Smooth muscle cell (in vitro differentiated cells): ENCODE data around the gene RRP1B. TPM values are rescaled to one million over a fixed set of nuclear protein-coding genes. Genes with fewer than 3 reads are reported as not detected.
"Not testable (repeated sequence)": the region's sequence is repeated elsewhere in the genome, so short reads cannot be mapped to it uniquely, and the experiment has no call there.

Experiments used
- DNase-seq: peaks from one replicate; lab custom pipeline; 2025; ENCODE audit not compliant: unreplicated experiment; lab: John Stamatoyannopoulos, UW
- H2AFZ ChIP-seq: fragments of 200-600 bp; sonication (generic); 2 replicates; pipeline ENCODE4 v1.6.0; 2016; ENCODE audit warnings: antibody characterized with exemption, low read depth, mild to moderate bottlenecking
- H3F3A ChIP-seq: fragments of 200-600 bp; sonication (generic); 2 replicates; pipeline ENCODE4 v1.6.0; 2017; ENCODE audit warnings: antibody characterized with exemption, low read depth
- H3K27ac ChIP-seq: fragments of 200-600 bp; sonication (generic); 2 replicates; pipeline ENCODE4 v1.5.1; 2016; ENCODE audit warnings: low read depth, mild to moderate bottlenecking
- H3K27me3 ChIP-seq: fragments of 200-600 bp; sonication (generic); 2 replicates; pipeline ENCODE4 v1.6.1; 2016; ENCODE audit warnings: low read depth, mild to moderate bottlenecking
- H3K36me3 ChIP-seq: fragments of 200-600 bp; sonication (generic); 2 replicates; pipeline ENCODE4 v1.5.1; 2016; ENCODE audit warnings: low read depth
- H3K4me1 ChIP-seq: fragments of 200-600 bp; sonication (generic); 2 replicates; pipeline ENCODE4 v1.5.1; 2016; ENCODE audit warnings: low read depth
- H3K4me2 ChIP-seq: fragments of 200-600 bp; sonication (generic); 2 replicates; pipeline ENCODE4 v1.6.0; 2016; ENCODE audit warnings: mild to moderate bottlenecking
- H3K4me3 ChIP-seq: fragments of 200-600 bp; sonication (generic); 2 replicates; pipeline ENCODE4 v1.5.1; 2016; ENCODE audit warnings: mild to moderate bottlenecking
- H3K79me2 ChIP-seq: fragments of 200-600 bp; sonication (generic); 2 replicates; pipeline ENCODE4 v1.6.0; 2016; ENCODE audit warnings: low read depth, mild to moderate bottlenecking
- H3K9ac ChIP-seq: fragments of 200-600 bp; sonication (generic); 2 replicates; pipeline ENCODE4 v1.6.0; 2016; ENCODE audit warnings: low read depth
- H3K9me3 ChIP-seq: fragments of 200-600 bp; sonication (generic); replicated peaks from 2 replicates; pipeline ENCODE4 v1.5.1; 2016; ENCODE audit warnings: low read depth
- H4K20me1 ChIP-seq: fragments of 200-600 bp; sonication (generic); 2 replicates; pipeline ENCODE4 v1.6.0; 2016; ENCODE audit warnings: low read depth
- WGBS: methylation state at CpG from one replicate; pipeline ENCODE4 v1.1.7; 2016; ENCODE audit warnings: low lambda C conversion rate; 5-methylcytosine and 5-hydroxymethylcytosine counted together
- polyA plus RNA-seq: library from polyadenylated mRNA; unstranded; fragments of >200 nt; fragmentation: Nextera tagmentation; extraction: Ambion mirVana; gene quantifications from 2 replicates; pipeline ENCODE4 v1.2.1, GENCODE V29; 2016
- total RNA-seq: library from RNA; depleted of rRNA; stranded (reverse); fragments of >200 nt; gene quantifications from 2 replicates; pipeline ENCODE4 v1.2.3, GENCODE V29; 2014
- TF ChIP-seq, protein P1 (sequence below): fragments of 200-600 bp; sonication (generic); IDR thresholded peaks from 2 replicates; pipeline ENCODE4 v1.5.1; 2017; ENCODE audit warnings: borderline replicate concordance, mild to moderate bottlenecking, antibody characterized with exemption; ENCODE audit not compliant: insufficient read depth, poor library complexity, severe bottlenecking

Gene RRP1B
- total and polyA plus RNA-seq, 2 experiments from 2014 or later: 10.6 to 19.3 TPM

DNA sequence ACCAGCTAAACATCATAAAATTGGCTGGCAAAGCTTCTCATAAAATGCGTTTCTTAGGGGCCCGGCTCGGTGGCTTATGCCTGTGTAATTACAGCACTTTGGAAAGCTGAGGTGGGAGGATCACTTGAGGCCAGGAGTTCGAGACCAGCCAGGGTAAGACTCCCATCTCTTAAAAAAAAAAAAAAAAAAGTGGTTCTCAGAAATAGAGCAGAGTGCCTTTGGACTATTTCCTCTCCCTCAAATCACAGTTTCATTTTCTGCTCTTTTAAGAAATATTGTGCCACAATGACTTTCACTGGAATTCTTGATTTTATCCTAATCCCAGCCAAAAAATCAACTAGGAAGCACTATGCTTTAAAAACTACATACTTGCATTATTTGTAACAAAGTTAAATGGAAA is 13.4 kb upstream of the RRP1B start:
- peaks cover 9% of the 10 kb centered on the region for H3K4me1 ChIP-seq
- peak overlapping the region; percentile 38 for H3K4me2 ChIP-seq
- WGBS: 22% methylated on average over 4 of the region's 4 CpGs
- H4K20me1 ChIP-seq: no peaks in the 10 kb centered on the region
- no peak overlapping the region for H2AFZ ChIP-seq
- H3K36me3 ChIP-seq: no peaks in the 10 kb centered on the region
- H3F3A ChIP-seq: peaks cover 15% of the 10 kb centered on the region
- peak overlapping the region; percentile 96 for H3K27ac ChIP-seq
- no peaks in the 10 kb centered on the region for H3K9me3 ChIP-seq
- H3K79me2 ChIP-seq: no peaks in the 10 kb centered on the region
- DNase-seq: no peak
- peak overlapping the region; percentile 42 for H3K9ac ChIP-seq
- no peaks in the 10 kb centered on the region for H3K27me3 ChIP-seq
- H3K4me3 ChIP-seq: no peak overlapping the region
- TF ChIP-seq, protein P1, sequence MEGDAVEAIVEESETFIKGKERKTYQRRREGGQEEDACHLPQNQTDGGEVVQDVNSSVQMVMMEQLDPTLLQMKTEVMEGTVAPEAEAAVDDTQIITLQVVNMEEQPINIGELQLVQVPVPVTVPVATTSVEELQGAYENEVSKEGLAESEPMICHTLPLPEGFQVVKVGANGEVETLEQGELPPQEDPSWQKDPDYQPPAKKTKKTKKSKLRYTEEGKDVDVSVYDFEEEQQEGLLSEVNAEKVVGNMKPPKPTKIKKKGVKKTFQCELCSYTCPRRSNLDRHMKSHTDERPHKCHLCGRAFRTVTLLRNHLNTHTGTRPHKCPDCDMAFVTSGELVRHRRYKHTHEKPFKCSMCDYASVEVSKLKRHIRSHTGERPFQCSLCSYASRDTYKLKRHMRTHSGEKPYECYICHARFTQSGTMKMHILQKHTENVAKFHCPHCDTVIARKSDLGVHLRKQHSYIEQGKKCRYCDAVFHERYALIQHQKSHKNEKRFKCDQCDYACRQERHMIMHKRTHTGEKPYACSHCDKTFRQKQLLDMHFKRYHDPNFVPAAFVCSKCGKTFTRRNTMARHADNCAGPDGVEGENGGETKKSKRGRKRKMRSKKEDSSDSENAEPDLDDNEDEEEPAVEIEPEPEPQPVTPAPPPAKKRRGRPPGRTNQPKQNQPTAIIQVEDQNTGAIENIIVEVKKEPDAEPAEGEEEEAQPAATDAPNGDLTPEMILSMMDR: no peak

DNA sequence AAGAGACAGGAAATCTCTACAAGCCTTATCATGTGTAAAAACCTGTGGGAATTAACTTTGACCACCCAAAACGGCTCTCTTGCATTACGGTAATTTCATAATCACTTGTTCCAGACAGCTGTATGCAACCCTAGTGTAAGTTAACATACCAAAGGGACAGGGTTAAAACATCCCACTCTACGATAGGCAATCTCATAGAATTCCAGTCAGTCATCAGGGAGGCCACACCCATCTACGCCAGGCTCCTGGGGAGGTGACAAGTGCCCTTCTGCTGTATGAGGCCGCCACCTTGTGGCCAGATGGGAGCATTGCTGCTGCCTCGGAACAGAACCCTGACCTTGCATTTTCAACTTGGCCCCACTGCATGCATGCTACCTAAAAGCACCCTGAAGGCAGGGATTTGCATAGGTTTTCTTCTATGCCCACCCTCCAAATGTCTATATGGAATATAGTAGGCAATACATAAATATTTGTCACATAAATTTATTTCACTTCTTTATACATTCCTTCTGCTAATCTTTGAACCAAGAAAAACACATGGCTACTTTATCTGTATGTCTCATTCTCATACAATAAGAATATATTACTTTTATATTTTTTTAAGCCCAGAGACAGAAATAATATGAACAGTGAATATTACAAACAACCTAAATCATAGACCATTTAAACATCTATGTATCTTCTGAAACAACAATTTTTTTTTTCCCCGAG is 12.7 kb upstream of the RRP1B start:
- Histone ChIP-seq H3K36me3 (no peaks in the 10 kb centered on the region), H2AFZ (no peak overlapping the region), H4K20me1 (no peaks in the 10 kb centered on the region), H3K9me3 (no peaks in the 10 kb centered on the region), H3F3A (peaks cover 15% of the 10 kb centered on the region), H3K27me3 (no peaks in the 10 kb centered on the region), H3K27ac (peak overlapping the region; percentile 96), H3K79me2 (no peaks in the 10 kb centered on the region), H3K4me1 (peaks cover 9% of the 10 kb centered on the region), H3K4me3 (no peak overlapping the region), H3K9ac (no peak overlapping the region), H3K4me2 (peak overlapping the region; percentile 38)
- 15% methylated on average over 7 of the region's 7 CpGs for WGBS
- TF ChIP-seq, protein P1: peak; percentile 98
- DNase-seq: peak; percentile 65

DNA sequence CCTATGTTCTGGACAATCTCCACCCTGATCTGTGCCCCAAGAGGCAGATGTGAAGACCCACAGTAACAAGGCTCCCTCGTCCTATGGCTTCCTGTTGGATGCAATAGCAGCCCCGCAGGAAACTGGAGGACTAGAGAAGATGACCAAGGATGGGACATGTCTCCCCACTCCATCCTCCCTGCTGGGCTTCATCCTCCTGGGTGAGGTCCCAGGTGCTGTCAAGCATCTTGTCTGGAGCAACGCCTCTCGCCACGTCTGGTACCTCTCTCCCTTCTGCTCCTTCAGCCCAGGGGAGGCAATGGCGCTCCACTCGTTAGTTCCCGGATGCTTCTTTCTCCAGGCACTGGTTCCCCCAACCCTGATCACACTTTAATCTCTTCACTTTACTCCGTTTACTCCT is 11.2 kb upstream of the RRP1B start:
- TF ChIP-seq, protein P1: no peak
- Histone ChIP-seq H3K27me3 (no peaks in the 10 kb centered on the region), H3K36me3 (no peaks in the 10 kb centered on the region), H4K20me1 (no peaks in the 10 kb centered on the region), H3K4me2 (no peak overlapping the region), H3K27ac (no peak overlapping the region), H2AFZ (no peak overlapping the region), H3F3A (peaks cover 15% of the 10 kb centered on the region), H3K79me2 (no peaks in the 10 kb centered on the region), H3K9ac (no peak overlapping the region), H3K4me1 (peaks cover 9% of the 10 kb centered on the region), H3K9me3 (no peaks in the 10 kb centered on the region), H3K4me3 (no peak overlapping the region)
- DNase-seq: no peak
- 89% methylated on average over 9 of the region's 9 CpGs for WGBS

DNA sequence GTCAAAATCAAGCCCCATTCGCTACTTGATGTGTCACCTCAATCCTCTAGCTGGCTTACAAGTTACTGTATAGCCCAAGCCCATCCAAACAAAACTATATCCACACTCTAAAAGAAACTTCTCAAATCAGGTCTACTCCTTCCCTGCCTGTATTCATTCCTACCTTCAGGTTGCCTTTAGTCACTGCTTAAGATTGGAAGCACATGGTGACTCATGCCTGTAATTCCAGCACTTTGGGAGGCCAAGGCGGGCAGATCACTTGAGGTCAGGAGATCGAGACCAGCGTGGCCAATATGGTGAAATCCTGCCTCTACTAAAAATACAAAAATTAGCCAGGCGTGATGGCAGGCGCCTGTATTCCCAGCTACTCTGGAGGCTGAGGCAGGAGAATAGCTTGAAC is 7.4 kb upstream of the RRP1B start:
- H3K27me3 ChIP-seq, H3K9ac ChIP-seq, H3K4me2 ChIP-seq, H3K36me3 ChIP-seq, H3K4me3 ChIP-seq, H3K27ac ChIP-seq, DNase-seq, H2AFZ ChIP-seq, H3K4me1 ChIP-seq, H3K9me3 ChIP-seq, H4K20me1 ChIP-seq, H3F3A ChIP-seq, H3K79me2 ChIP-seq: not testable (repeated sequence)
- WGBS: 94% methylated on average over 6 of the region's 6 CpGs
